ENCODE results near the gene RUSF1. TPM values are rescaled to one million over a fixed set of nuclear protein-coding genes. Genes with fewer than 3 reads are reported as not detected.
"Not testable (repeated sequence)": the region's sequence is repeated elsewhere in the genome, so short reads cannot be mapped to it uniquely, and the experiment has no call there.

The RUSF1 gene
- total RNA-seq, 1 donor: 48.5 TPM

GRCh38 chr16:31505483-31505882 is 2.7 kb downstream of the RUSF1 start:
- Histone ChIP-seq H3K4me2 (ENCODE audit: insufficient read depth, low read length) (no peak overlapping the region), H3K4me1 (ENCODE audit: insufficient read depth, low read length) (peaks cover 32% of the 10 kb centered on the region), H3K9me3 (ENCODE audit: low read depth, low read length) (no peaks in the 10 kb centered on the region), H3K27ac (ENCODE audit: low read depth, low read length) (no peak overlapping the region), H4K20me1 (ENCODE audit: insufficient read depth, low read length) (peaks cover 9% of the 10 kb centered on the region), H3K36me3 (ENCODE audit: insufficient read depth, low read length) (peaks cover 22% of the 10 kb centered on the region), H3K27me3 (ENCODE audit: insufficient read depth, low read length) (no peaks in the 10 kb centered on the region), H2AFZ (ENCODE audit: low read length) (no peak overlapping the region), H3K4me3 (ENCODE audit: insufficient read depth, low read length) (no peak overlapping the region), H3K79me2 (ENCODE audit: insufficient read depth, low read length) (peaks cover 44% of the 10 kb centered on the region)
- no peak for TF ChIP-seq CTCF (IDR thresholded peaks at IDR 0.05; ENCODE audit: extremely low read depth, low read depth, low read length)
- no peak for DNase-seq (ENCODE audit: insufficient read length, low spot score, missing footprints)

- Histone ChIP-seq H3K4me3 (ENCODE audit: insufficient read depth, low read length) (no peak overlapping the region), H4K20me1 (ENCODE audit: insufficient read depth, low read length) (peaks cover 13% of the 10 kb centered on the region), H3K79me2 (ENCODE audit: insufficient read depth, low read length) (peaks cover 44% of the 10 kb centered on the region), H3K27ac (ENCODE audit: low read depth, low read length) (no peak overlapping the region), H3K27me3 (ENCODE audit: insufficient read depth, low read length) (no peaks in the 10 kb centered on the region), H3K4me2 (ENCODE audit: insufficient read depth, low read length) (no peak overlapping the region), H2AFZ (ENCODE audit: low read length) (no peak overlapping the region), H3K36me3 (ENCODE audit: insufficient read depth, low read length) (peaks cover 31% of the 10 kb centered on the region), H3K4me1 (ENCODE audit: insufficient read depth, low read length) (peaks cover 28% of the 10 kb centered on the region), H3K9me3 (ENCODE audit: low read depth, low read length) (no peaks in the 10 kb centered on the region)
- no peak for DNase-seq (ENCODE audit: insufficient read length, low spot score, missing footprints)
- TF ChIP-seq CTCF (IDR thresholded peaks at IDR 0.05; ENCODE audit: extremely low read depth, low read depth, low read length): no peak
Observed at GRCh38 chr16:31504159-31504558, 4.0 kb downstream of the RUSF1 start.

- H3K79me2 ChIP-seq (ENCODE audit: insufficient read depth, low read length): peaks cover 40% of the 10 kb centered on the region
- peaks cover 13% of the 10 kb centered on the region for H4K20me1 ChIP-seq (ENCODE audit: insufficient read depth, low read length)
- H3K36me3 ChIP-seq (ENCODE audit: insufficient read depth, low read length): peaks cover 31% of the 10 kb centered on the region
- H3K4me3 ChIP-seq (ENCODE audit: insufficient read depth, low read length); H3K27me3 ChIP-seq (ENCODE audit: insufficient read depth, low read length); DNase-seq (ENCODE audit: insufficient read length, low spot score, missing footprints); H2AFZ ChIP-seq (ENCODE audit: low read length); H3K4me2 ChIP-seq (ENCODE audit: insufficient read depth, low read length); H3K9me3 ChIP-seq (ENCODE audit: low read depth, low read length); H3K27ac ChIP-seq (ENCODE audit: low read depth, low read length): not testable (repeated sequence)
- H3K4me1 ChIP-seq (ENCODE audit: insufficient read depth, low read length): peaks cover 23% of the 10 kb centered on the region
Observed at GRCh38 chr16:31503555-31503954, 4.6 kb downstream of the RUSF1 start.

- Histone ChIP-seq H3K4me3 (ENCODE audit: insufficient read depth, low read length) (no peak overlapping the region), H2AFZ (ENCODE audit: low read length) (no peak overlapping the region), H3K4me2 (ENCODE audit: insufficient read depth, low read length) (no peak overlapping the region), H3K79me2 (ENCODE audit: insufficient read depth, low read length) (peaks cover 34% of the 10 kb centered on the region), H3K4me1 (ENCODE audit: insufficient read depth, low read length) (peaks cover 23% of the 10 kb centered on the region), H3K36me3 (ENCODE audit: insufficient read depth, low read length) (peaks cover 31% of the 10 kb centered on the region), H3K27ac (ENCODE audit: low read depth, low read length) (no peak overlapping the region), H4K20me1 (ENCODE audit: insufficient read depth, low read length) (peaks cover 13% of the 10 kb centered on the region), H3K27me3 (ENCODE audit: insufficient read depth, low read length) (no peaks in the 10 kb centered on the region), H3K9me3 (ENCODE audit: low read depth, low read length) (no peaks in the 10 kb centered on the region)
- peak; percentile 87 for DNase-seq (ENCODE audit: insufficient read length, low spot score, missing footprints)
- no peak for TF ChIP-seq CTCF (IDR thresholded peaks at IDR 0.05; ENCODE audit: extremely low read depth, low read depth, low read length)
Observed at GRCh38 chr16:31502981-31503380, 5.2 kb downstream of the RUSF1 start.
